Coronary artery (tissue), 2 donors: ENCODE results near the gene SLC4A8.
"Not testable (repeated sequence)": the region's sequence is repeated elsewhere in the genome, so short reads cannot be mapped to it uniquely, and the experiment has no call there.

Experiments
- DNase-seq: peaks from one replicate; pipeline ENCODE4 v3.0.0-alpha.2; 2017; ENCODE audit warnings: low spot score
- H3K27ac ChIP-seq, 2 donors: fragments of 200-600 bp; sonication (generic); one replicate each; pipeline ENCODE4 v1.5.1; 2016 to 2019
- H3K4me3 ChIP-seq: fragments of 200-600 bp; sonication (generic); 2 replicates; pipeline ENCODE4 v1.5.1; 2016; ENCODE audit warnings: mild to moderate bottlenecking, moderate library complexity
- CTCF ChIP-seq: fragments of 200-600 bp; sonication (generic); IDR thresholded peaks from one replicate; pipeline ENCODE4 v1.5.1; 2019; ENCODE audit warnings: antibody characterized with exemption

Gene SLC4A8

DNA sequence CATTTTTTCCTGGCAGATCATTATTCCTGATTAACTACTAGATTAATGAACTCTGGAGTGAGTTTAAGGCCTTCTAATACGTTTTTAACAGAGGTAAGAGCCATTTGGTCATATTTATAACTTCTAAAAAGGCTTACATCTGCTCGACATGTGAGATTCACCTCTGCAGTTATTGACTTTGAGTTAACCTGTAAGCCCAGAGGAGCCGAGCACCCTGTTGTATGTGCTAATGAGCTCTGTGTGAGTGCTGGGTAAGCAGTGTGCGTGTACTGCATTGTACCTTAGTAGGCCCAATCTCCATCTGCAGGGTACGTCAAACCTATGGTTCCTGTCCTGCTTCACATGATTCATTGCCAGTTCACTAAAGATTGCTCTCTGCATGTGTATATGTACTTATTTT is 18.9 kb downstream of the SLC4A8 start:
- DNase-seq, result no peak
- no peak overlapping the region for H3K4me3 ChIP-seq
- TF ChIP-seq CTCF, result no peak
- no peak overlapping the region for H3K27ac ChIP-seq

DNA sequence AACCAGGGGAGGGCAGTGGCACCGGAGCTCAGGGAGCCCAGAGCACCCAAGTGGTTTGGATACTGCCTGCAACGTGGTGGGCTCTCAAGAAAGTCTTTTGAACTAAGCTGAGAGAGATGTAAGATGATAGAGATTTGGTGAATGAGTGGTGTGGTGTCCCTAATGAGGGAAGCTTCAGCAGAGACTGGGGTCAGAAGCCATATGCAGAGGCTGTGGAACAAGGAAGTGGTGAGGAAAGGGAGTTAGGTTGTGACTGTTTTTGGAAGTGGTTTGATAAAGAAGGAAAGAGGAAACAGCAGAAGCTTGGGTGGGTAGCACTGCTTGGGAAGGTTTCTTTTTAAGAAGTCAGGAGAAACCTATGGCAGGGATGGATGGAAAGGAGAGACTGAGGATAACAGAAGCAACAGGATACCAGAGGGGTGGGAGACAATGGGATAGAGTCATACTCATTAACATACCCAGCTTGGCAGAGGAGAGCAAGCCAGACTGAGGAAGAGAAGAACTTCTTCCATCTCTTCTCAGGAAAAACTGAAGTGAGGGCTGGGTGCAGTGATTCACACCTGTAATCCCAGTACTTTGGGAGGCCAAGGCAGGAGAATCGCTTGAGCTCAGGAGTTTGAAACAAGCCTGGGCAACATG is 24.1 kb downstream of the SLC4A8 start:
- no peak overlapping the region for H3K4me3 ChIP-seq
- no peak for TF ChIP-seq CTCF
- no peak overlapping the region for H3K27ac ChIP-seq
- no peak for DNase-seq

- Histone ChIP-seq H3K4me3 (no peak overlapping the region), H3K27ac (no peak overlapping the region)
- DNase-seq, result no peak
- TF ChIP-seq CTCF, result no peak
Observed at GRCh38 chr12:51449580-51450246, 25.1 kb downstream of the SLC4A8 start.

DNA sequence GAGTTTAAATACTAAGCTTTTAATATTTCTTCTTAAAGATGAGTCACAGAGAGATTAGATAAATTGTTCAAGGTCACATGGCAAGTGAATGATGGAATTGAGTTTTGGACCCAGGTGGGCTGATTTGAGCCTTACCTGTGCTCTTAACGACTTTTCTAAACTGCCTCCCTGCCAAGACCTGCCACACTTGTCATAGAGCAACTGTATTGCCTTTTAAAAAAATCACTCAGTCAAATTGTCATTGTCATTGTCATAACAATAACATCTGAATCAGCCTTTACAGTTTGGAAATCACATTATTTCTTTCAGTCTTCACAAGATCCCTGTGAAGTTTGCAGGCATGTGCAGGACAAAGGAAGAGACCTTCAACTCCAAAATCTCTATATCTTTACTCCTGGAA is 25.7 kb downstream of the SLC4A8 start:
- DNase-seq, result no peak
- no peak overlapping the region for H3K27ac ChIP-seq
- no peak for TF ChIP-seq CTCF
- no peak overlapping the region for H3K4me3 ChIP-seq

- Histone ChIP-seq H3K27ac (no peak overlapping the region), H3K4me3 (no peak overlapping the region)
- TF ChIP-seq CTCF, result no peak
- DNase-seq, result no peak
Observed at GRCh38 chr12:51450806-51451205, 26.2 kb downstream of the SLC4A8 start.

DNA sequence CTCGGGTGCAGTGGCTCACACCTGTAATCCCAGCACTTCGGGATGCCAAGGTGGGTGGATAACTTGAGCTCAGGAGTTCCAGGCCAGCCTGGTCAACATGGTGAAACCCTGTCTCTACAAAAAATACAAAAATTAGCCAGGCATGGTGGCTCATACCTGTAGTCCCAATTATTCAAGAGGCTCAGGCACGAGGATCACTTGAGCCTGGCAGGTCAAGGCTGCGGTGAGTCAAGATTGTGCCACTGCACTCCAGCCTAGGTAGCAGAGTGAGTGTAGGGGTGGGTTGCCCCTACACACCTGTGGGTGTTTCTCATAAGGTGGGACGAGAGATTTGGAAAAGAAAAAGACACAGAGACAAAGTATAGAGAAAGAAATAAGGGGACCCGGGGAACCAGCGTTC is 29.4 kb downstream of the SLC4A8 start:
- not testable (repeated sequence) for H3K4me3 ChIP-seq, DNase-seq, H3K27ac ChIP-seq

GRCh38 chr12:51455050-51455449 is 30.4 kb downstream of the SLC4A8 start:
- not testable (repeated sequence) for DNase-seq, H3K27ac ChIP-seq, H3K4me3 ChIP-seq

DNA sequence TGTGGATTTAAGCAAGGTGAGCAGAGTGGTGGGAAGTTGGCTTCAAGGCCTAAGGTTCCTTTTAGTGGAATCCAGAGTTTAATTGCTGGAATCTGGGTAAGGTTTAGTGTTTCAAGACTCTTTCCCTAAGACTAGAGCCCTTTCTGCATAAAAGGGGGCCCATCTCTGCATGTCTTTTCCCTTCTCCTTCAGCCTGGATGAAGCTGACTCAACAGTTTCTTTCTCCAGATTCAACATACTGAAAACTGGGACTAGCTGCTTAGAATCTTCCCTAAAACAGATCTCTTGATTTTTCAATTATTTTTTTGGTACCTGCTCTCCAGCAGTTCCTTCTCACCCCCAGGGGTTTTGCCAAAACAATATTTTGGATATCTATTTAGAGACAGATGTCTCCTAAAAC is 34.0 kb downstream of the SLC4A8 start:
- TF ChIP-seq CTCF, result no peak
- H3K27ac ChIP-seq, result no peak overlapping the region
- no peak overlapping the region for H3K4me3 ChIP-seq
- DNase-seq, result no peak
